Thyroid gland (tissue), 4 donors: Measurements from ENCODE around the gene EXOC4. TPM values are rescaled to one million over a fixed set of nuclear protein-coding genes. Genes with fewer than 3 reads are reported as not detected.

Source experiments
- DNase-seq, 2 donors: peaks; one replicate each; pipeline ENCODE4 v3.0.0-alpha.2; 2019
- H3K27ac ChIP-seq, 3 donors: fragments of 200-600 bp; sonication (generic); 1 replicate in 2 of 3; 2 replicates in 1 of 3; pipeline ENCODE4 v1.5.1; 2016 to 2019; ENCODE audit warnings: mild to moderate bottlenecking in 1 of 3, moderate library complexity in 1 of 3
- H3K27me3 ChIP-seq: fragments of 200-600 bp; sonication (generic); one replicate; pipeline ENCODE4 v1.5.1; 2019
- H3K36me3 ChIP-seq, 2 donors: fragments of 200-600 bp; sonication (generic); one replicate each; pipeline ENCODE4 v1.5.1; 2016 to 2019
- H3K4me1 ChIP-seq, 2 donors: fragments of 200-600 bp; sonication (generic); one replicate each; pipeline ENCODE4 v1.5.1; 2017 to 2019
- H3K4me3 ChIP-seq, 3 donors: fragments of 200-600 bp; sonication (generic); replicated peaks in 1 of 3; 1 replicate in 2 of 3; 2 replicates in 1 of 3; pipeline ENCODE4 v1.5.1; 2016; ENCODE audit warnings: mild to moderate bottlenecking in 1 of 3
- H3K9me3 ChIP-seq: fragments of 200-600 bp; sonication (generic); one replicate; pipeline ENCODE4 v1.5.1; 2017
- POLR2A ChIP-seq, 2 donors: fragments of 450-650 bp; IDR thresholded peaks; one replicate each; pipeline ENCODE4 v1.6.1; 2017; ENCODE audit warnings: antibody characterized with exemption in 2 of 2, mild to moderate bottlenecking in 2 of 2, moderate library complexity in 1 of 2
- WGBS, 2 donors: methylation state at CpG; one replicate each; pipeline ENCODE4 v1.1.5; 2017; 5-methylcytosine and 5-hydroxymethylcytosine counted together
- intact Hi-C: fragments of 100-400 bp; cut with DNase I; formaldehyde crosslinking; loops from one replicate; pipeline ENCODE4 v1.15.1; 2023
- total RNA-seq, 4 donors: library from RNA; depleted of rRNA; stranded (reverse); fragments of >200 nt; gene quantifications; one replicate each; pipeline ENCODE4 v1.2.3, GENCODE V29; 2016
- TF ChIP-seq, protein P1 (sequence below), 6 experiments: fragments of 200-600 bp in 3 of 6; fragments of 450-650 bp in 3 of 6; sonication (generic) in 3 of 6; IDR thresholded peaks; one replicate each; pipeline ENCODE4 v1.5.1; 2016 to 2019; ENCODE audit warnings: antibody characterized with exemption in 6 of 6, mild to moderate bottlenecking in 2 of 6, inconsistent platforms in 1 of 6, moderate library complexity in 1 of 6

The EXOC4 gene
- total RNA-seq, 4 donors from 2014 or later: 74.0 to 116 (median 107) TPM

DNA sequence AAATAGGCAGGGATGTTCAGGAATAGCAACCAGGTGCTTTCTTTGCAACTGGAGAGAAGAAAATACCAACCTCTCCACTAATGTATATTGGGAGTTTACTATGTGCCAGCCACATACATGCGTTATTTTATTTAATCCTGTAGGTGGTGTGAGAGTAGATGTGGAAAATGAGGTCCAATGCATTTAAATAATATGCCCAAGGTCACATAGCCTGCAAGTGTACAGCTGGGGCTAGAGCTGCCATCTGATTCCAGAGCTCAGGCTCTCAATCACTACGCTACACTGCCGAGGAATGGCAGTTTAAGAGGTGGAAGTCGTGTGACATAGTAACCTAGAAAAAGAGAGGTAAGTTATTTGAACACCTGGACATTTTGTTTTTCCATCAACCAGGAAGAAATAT, 277.0 kb downstream of the EXOC4 start:
- TF ChIP-seq, protein P1, sequence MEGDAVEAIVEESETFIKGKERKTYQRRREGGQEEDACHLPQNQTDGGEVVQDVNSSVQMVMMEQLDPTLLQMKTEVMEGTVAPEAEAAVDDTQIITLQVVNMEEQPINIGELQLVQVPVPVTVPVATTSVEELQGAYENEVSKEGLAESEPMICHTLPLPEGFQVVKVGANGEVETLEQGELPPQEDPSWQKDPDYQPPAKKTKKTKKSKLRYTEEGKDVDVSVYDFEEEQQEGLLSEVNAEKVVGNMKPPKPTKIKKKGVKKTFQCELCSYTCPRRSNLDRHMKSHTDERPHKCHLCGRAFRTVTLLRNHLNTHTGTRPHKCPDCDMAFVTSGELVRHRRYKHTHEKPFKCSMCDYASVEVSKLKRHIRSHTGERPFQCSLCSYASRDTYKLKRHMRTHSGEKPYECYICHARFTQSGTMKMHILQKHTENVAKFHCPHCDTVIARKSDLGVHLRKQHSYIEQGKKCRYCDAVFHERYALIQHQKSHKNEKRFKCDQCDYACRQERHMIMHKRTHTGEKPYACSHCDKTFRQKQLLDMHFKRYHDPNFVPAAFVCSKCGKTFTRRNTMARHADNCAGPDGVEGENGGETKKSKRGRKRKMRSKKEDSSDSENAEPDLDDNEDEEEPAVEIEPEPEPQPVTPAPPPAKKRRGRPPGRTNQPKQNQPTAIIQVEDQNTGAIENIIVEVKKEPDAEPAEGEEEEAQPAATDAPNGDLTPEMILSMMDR (IDR thresholded peaks at IDR 0.05): no peak
- no peak for TF ChIP-seq POLR2A (IDR thresholded peaks at IDR 0.05)
- no peak overlapping the region for H3K27ac ChIP-seq
- intact Hi-C loops: no loop called here
- peaks cover 3 to 6% of the 10 kb centered on the region in 2 donors for H3K4me1 ChIP-seq
- WGBS, 2 donors: 83 to 89% methylated on average over 4 of the region's 4 CpGs
- no peak for DNase-seq
- H3K4me3 ChIP-seq: no peak overlapping the region
- H3K9me3 ChIP-seq: no peaks in the 10 kb centered on the region
- no peaks in the 10 kb centered on the region for H3K27me3 ChIP-seq
- H3K36me3 ChIP-seq: no peaks in the 10 kb centered on the region

DNA sequence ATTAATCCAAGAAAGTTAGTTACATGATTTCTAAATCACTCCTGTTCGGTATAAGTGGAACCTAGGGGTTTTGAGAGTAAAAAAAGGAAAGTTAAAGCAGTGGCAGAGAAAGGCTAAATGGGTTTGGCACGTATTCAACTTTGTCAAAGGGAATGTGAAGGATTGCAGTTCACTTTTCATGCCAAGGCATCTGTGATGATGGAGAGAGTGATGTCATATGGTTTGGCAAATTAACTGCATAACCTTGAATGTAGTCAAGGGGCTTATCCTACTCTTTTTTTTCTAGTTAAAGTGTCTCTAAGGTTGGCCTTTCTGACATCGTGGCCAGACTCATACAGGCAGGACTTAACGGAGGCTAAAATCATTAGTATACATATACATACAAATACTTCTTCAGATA, 277.8 kb downstream of the EXOC4 start:
- H3K27ac ChIP-seq: no peak overlapping the region
- TF ChIP-seq, protein P1 (IDR thresholded peaks at IDR 0.05): no peak
- H3K36me3 ChIP-seq: no peaks in the 10 kb centered on the region
- 53 to 65% methylated on average over 4 of the region's 4 CpGs for WGBS, 2 donors
- H3K4me1 ChIP-seq: peaks cover 3 to 6% of the 10 kb centered on the region in 2 donors
- no peaks in the 10 kb centered on the region for H3K9me3 ChIP-seq
- no peak overlapping the region for H3K4me3 ChIP-seq
- DNase-seq: no peak
- no peaks in the 10 kb centered on the region for H3K27me3 ChIP-seq
- intact Hi-C loops: no loop called here

DNA sequence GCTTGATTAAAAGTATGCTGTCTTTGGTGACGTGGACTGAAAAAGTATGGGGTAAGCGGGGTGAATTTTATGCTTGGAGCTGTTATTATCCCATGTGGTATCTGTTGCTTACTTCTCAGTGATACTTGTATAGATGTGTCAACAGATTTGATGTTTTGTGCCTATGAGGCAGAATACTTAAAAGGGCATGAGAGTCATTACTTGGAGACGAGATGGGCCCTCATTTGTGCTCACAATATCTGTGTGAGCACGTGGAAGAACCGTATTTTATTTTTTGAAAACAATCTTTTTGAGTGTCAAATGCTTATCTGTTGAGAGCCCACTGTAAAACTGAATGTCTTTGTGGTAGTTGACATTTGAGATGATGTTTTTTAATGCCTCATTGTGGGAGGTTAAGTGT, 281.9 kb downstream of the EXOC4 start:
- Histone ChIP-seq H3K27ac (no peak overlapping the region), H3K27me3 (no peaks in the 10 kb centered on the region), H3K9me3 (no peaks in the 10 kb centered on the region), H3K4me3 (no peak overlapping the region), H3K36me3 (no peaks in the 10 kb centered on the region), H3K4me1 (peaks cover 3 to 6% of the 10 kb centered on the region in 2 donors)
- 90 to 92% methylated on average over 5 of the region's 5 CpGs for WGBS, 2 donors
- DNase-seq: no peak
- intact Hi-C loops: no loop called here
- no peak for TF ChIP-seq POLR2A (IDR thresholded peaks at IDR 0.05)
- TF ChIP-seq, protein P1 (IDR thresholded peaks at IDR 0.05): no peak

DNA sequence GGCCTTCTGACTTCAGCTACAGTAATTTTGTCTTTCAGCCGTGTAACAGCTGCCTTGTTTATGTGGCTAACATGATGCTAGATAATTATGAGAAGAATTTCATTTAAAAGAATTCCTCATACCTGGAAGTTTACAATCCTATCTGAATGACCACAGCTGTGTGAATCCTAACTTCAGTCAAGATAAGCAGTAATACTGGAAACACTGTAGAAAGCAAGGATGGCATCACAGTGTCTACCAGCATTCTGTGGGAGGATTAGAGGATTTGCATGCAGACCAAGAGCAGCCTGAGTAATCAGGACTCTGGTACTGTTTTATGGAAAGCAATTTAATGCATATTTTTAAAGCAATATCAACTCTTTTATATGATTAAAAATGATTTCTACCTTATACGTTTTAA, 282.4 kb downstream of the EXOC4 start:
- H3K9me3 ChIP-seq: no peaks in the 10 kb centered on the region
- no peak for TF ChIP-seq POLR2A (IDR thresholded peaks at IDR 0.05)
- TF ChIP-seq, protein P1 (IDR thresholded peaks at IDR 0.05): no peak
- 90% methylated on average over 2 of the region's 2 CpGs for WGBS, 2 donors
- H3K27ac ChIP-seq: no peak overlapping the region
- intact Hi-C loops: no loop called here
- no peak for DNase-seq
- no peaks in the 10 kb centered on the region for H3K27me3 ChIP-seq
- H3K36me3 ChIP-seq: no peaks in the 10 kb centered on the region
- H3K4me3 ChIP-seq: no peak overlapping the region
- peaks cover 3 to 6% of the 10 kb centered on the region in 2 donors for H3K4me1 ChIP-seq

DNA sequence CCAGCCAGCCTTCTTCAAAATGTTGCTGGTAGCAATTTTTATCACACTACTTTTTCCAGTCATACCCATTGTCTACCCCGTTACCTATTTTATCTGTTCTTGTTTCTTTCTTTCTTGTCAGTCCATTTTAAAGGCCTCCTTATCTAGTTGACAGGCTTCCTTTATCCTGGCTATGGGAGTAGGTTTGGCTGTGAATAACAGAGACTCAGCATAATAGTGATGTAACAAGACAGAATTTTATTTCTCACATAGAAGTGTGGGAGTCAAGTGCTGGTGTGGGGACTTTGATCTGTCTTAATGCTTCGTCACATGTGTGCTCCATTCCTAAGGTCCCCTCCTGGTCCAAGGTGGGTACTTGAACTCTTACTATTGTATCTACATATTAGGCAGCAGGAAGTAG, 283.6 kb downstream of the EXOC4 start:
- H3K4me1 ChIP-seq: no peaks in the 10 kb centered on the region
- H3K27ac ChIP-seq: no peak overlapping the region
- H3K9me3 ChIP-seq: no peaks in the 10 kb centered on the region
- no peak overlapping the region for H3K4me3 ChIP-seq
- no peaks in the 10 kb centered on the region for H3K36me3 ChIP-seq
- DNase-seq: no peak
- TF ChIP-seq, protein P1 (IDR thresholded peaks at IDR 0.05): no peak
- no peak for TF ChIP-seq POLR2A (IDR thresholded peaks at IDR 0.05)
- WGBS, 2 donors: 97 to 100% methylated on average over 2 of the region's 2 CpGs
- no peaks in the 10 kb centered on the region for H3K27me3 ChIP-seq
- intact Hi-C loops: no loop called here
